ENCODE data around the gene TM9SF4.

GRCh38 chr20:32110727-32111126 is 1.2 kb downstream of the TM9SF4 start:
- TF ChIP-seq CTCF (optimal IDR thresholded peaks at IDR 0.05 in 1 of 3, IDR thresholded peaks at IDR 0.05 in 1 of 3, conservative IDR thresholded peaks at IDR 0.05 in 1 of 3; ENCODE audit: extremely low read depth in 1 of 3, insufficient read depth in 2 of 3, low read length in 3 of 3) (no peak), EZH2 (IDR thresholded peaks at IDR 0.05; ENCODE audit: low read length) (no peak)

Measured in keratinocyte (primary cell).